Tibial artery (tissue), 4 donors: ENCODE data around the gene UBAC2.
A peak's percentile ranks its signal among the peaks of the same experiment; 100 is the strongest.

Experiments
- DNase-seq, 2 donors: peaks; one replicate each; pipeline ENCODE4 v3.0.0-alpha.2; 2019
- H3K27ac ChIP-seq, 2 donors: fragments of 200-600 bp; sonication (generic) in 1 of 2; 1 replicate in 1 of 2; 2 replicates in 1 of 2; pipeline ENCODE4 v1.5.1; 2018 to 2019; ENCODE audit warnings: mild to moderate bottlenecking in 1 of 2
- H3K27me3 ChIP-seq, 2 donors: fragments of 200-600 bp; sonication (generic) in 1 of 2; one replicate each; pipeline versions ENCODE4 v1.5.1 to v1.6.0; 2016 to 2019
- H3K36me3 ChIP-seq, 3 donors: fragments of 200-600 bp; sonication (generic) in 2 of 3; one replicate each; pipeline ENCODE4 v1.5.1; 2016 to 2019; ENCODE audit warnings: mild to moderate bottlenecking in 2 of 3
- H3K4me1 ChIP-seq, 4 donors: fragments of 200-600 bp; sonication (generic) in 2 of 4; 1 replicate in 3 of 4; 2 replicates in 1 of 4; pipeline ENCODE4 v1.5.1; 2016 to 2019
- H3K4me3 ChIP-seq, 2 donors: fragments of 200-600 bp; sonication (generic) in 1 of 2; 1 replicate in 1 of 2; 2 replicates in 1 of 2; pipeline ENCODE4 v1.5.1; 2018 to 2019; ENCODE audit warnings: mild to moderate bottlenecking in 2 of 2
- H3K9me3 ChIP-seq, 3 donors: fragments of 200-600 bp; sonication (generic) in 1 of 3; one replicate each; pipeline ENCODE4 v1.5.1; 2016 to 2019
- intact Hi-C: fragments of 100-400 bp; cut with DNase I; formaldehyde crosslinking; loops from one replicate; pipeline ENCODE4 v1.15.0; 2023; ENCODE audit warnings: low total_unique reads
- TF ChIP-seq, protein P1 (sequence below), 2 experiments: fragments of 200-600 bp in 1 of 2; fragments of 450-650 bp in 1 of 2; IDR thresholded peaks; one replicate each; pipeline ENCODE4 v1.5.1; 2017 to 2019; ENCODE audit warnings: antibody characterized with exemption in 2 of 2, mild to moderate bottlenecking in 1 of 2, moderate library complexity in 1 of 2

The UBAC2 gene

GRCh38 chr13:99311137-99311536 lies 110.5 kb downstream of the UBAC2 start:
- no peak for DNase-seq
- Histone ChIP-seq H3K36me3 (no peaks in the 10 kb centered on the region), H3K9me3 (no peaks in the 10 kb centered on the region), H3K27me3 (no peaks in the 10 kb centered on the region), H3K4me3 (no peak overlapping the region), H3K27ac (peak overlapping the region in 1 of 2 donors; percentile 31), H3K4me1 (peaks cover 0 to 51% (median 14%) of the 10 kb centered on the region in 4 donors)
- TF ChIP-seq, protein P1, sequence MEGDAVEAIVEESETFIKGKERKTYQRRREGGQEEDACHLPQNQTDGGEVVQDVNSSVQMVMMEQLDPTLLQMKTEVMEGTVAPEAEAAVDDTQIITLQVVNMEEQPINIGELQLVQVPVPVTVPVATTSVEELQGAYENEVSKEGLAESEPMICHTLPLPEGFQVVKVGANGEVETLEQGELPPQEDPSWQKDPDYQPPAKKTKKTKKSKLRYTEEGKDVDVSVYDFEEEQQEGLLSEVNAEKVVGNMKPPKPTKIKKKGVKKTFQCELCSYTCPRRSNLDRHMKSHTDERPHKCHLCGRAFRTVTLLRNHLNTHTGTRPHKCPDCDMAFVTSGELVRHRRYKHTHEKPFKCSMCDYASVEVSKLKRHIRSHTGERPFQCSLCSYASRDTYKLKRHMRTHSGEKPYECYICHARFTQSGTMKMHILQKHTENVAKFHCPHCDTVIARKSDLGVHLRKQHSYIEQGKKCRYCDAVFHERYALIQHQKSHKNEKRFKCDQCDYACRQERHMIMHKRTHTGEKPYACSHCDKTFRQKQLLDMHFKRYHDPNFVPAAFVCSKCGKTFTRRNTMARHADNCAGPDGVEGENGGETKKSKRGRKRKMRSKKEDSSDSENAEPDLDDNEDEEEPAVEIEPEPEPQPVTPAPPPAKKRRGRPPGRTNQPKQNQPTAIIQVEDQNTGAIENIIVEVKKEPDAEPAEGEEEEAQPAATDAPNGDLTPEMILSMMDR (IDR thresholded peaks at IDR 0.05) = no peak
- intact Hi-C loops = no loop called here

GRCh38 chr13:99311748-99312492 lies 111.3 kb downstream of the UBAC2 start:
- intact Hi-C loops = no loop called here
- DNase-seq = no peak
- no peak overlapping the region for H3K4me3 ChIP-seq
- no peaks in the 10 kb centered on the region for H3K36me3 ChIP-seq
- peaks cover 0 to 43% (median 12%) of the 10 kb centered on the region in 4 donors for H3K4me1 ChIP-seq
- no peaks in the 10 kb centered on the region for H3K27me3 ChIP-seq
- TF ChIP-seq, protein P1 (IDR thresholded peaks at IDR 0.05) = no peak
- H3K27ac ChIP-seq = no peak overlapping the region
- no peaks in the 10 kb centered on the region for H3K9me3 ChIP-seq

DNA sequence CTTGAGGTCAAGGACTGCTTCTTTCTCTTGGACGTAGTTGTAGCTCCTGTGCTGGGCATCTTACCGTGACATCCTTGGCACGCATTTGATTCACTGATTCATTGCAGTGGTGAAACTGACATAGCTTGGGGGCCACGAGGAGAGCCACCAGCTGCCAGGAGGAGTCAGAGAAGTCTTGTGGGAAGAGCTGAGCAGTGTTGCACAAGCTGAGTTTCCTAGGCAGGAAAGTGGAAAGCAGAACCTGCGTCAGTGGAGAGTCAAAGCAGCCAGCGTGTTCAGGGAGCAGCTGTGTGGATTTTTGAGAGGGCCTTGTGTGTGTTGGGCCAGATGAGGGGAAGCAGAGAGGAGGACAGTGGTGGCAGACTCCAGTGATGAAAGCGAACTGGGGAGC lies 111.8 kb downstream of the UBAC2 start:
- H3K4me3 ChIP-seq = no peak overlapping the region
- intact Hi-C loops = no loop called here
- H3K27ac ChIP-seq = no peak overlapping the region
- no peaks in the 10 kb centered on the region for H3K9me3 ChIP-seq
- no peaks in the 10 kb centered on the region for H3K36me3 ChIP-seq
- peak; percentile 82 to 83 for DNase-seq
- H3K27me3 ChIP-seq = no peaks in the 10 kb centered on the region
- peaks cover 0 to 42% (median 12%) of the 10 kb centered on the region in 4 donors for H3K4me1 ChIP-seq
- TF ChIP-seq, protein P1 (IDR thresholded peaks at IDR 0.05) = no peak

DNA sequence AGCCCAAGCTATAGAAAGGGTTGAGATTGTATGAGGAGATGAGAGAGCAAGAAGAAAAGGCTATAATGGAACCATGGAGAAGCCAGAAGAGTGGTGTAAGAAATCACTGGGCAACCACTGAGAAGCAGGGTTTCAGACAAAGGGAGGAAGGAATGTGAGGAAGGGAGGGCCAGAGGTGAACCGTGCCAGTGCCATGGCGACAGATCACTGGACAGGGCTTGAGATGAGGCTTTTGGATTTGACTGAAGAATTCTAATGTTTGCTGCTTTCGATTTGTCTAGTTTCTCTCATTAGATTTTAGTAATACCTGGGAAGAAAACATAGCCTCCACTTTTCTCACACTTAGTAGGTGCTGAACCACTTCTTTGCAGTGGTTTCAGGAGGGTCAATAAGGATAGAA lies 112.8 kb downstream of the UBAC2 start:
- intact Hi-C loops = no loop called here
- peaks cover 0 to 32% (median 4%) of the 10 kb centered on the region in 4 donors for H3K4me1 ChIP-seq
- H3K27ac ChIP-seq = no peak overlapping the region
- H3K9me3 ChIP-seq = no peaks in the 10 kb centered on the region
- H3K27me3 ChIP-seq = no peaks in the 10 kb centered on the region
- no peak for DNase-seq
- H3K36me3 ChIP-seq = peaks cover 0 to 8% (median 4%) of the 10 kb centered on the region in 3 donors
- H3K4me3 ChIP-seq = no peak overlapping the region
- TF ChIP-seq, protein P1 (IDR thresholded peaks at IDR 0.05) = no peak

GRCh38 chr13:99313941-99314340 lies 113.3 kb downstream of the UBAC2 start:
- Histone ChIP-seq H3K9me3 (no peaks in the 10 kb centered on the region), H3K36me3 (peaks cover 0 to 11% (median 4%) of the 10 kb centered on the region in 3 donors), H3K27ac (no peak overlapping the region), H3K4me1 (peaks cover 0 to 28% (median 2%) of the 10 kb centered on the region in 4 donors), H3K27me3 (no peaks in the 10 kb centered on the region), H3K4me3 (no peak overlapping the region)
- TF ChIP-seq, protein P1 (IDR thresholded peaks at IDR 0.05) = no peak
- intact Hi-C loops = no loop called here
- no peak for DNase-seq
